GM23248 (cell line): ENCODE data around the gene ZNF81. TPM values are rescaled to one million over a fixed set of nuclear protein-coding genes. Genes with fewer than 3 reads are reported as not detected.

Experiments
- polyA plus RNA-seq: library from polyadenylated mRNA; unstranded; fragments of >200 nt; fragmentation: Nextera tagmentation; extraction: Ambion mirVana; gene quantifications from 2 replicates; pipeline ENCODE4 v1.2.1, GENCODE V29; 2016
- total RNA-seq: library from RNA; depleted of rRNA; stranded (reverse); fragments of >200 nt; shearing (Covaris generic); gene quantifications from 2 replicates; pipeline ENCODE4 v1.2.3, GENCODE V29; 2014; rRNA removed

The ZNF81 gene
- total and polyA plus RNA-seq, 2 experiments from 2014 or later, result 2.1 to 5.4 TPM

Other genes starting within 250 kb of the ZNF81 start
- not detected in 2 replicates for gene SYN1, start 217.0 kb upstream of the ZNF81 start, total RNA-seq
- gene SYN1, start 217.0 kb upstream of the ZNF81 start, polyA plus RNA-seq, result 0.32 and 0.34 TPM in 2 replicates
- 1.4 TPM in 1 of 2 replicates, not detected in the other for gene CFP, start 207.0 kb upstream of the ZNF81 start, total RNA-seq
- gene CFP, start 207.0 kb upstream of the ZNF81 start, polyA plus RNA-seq, result 0.15 TPM in 1 of 2 replicates, not detected in the other
- gene ELK1, start 186.3 kb upstream of the ZNF81 start, total RNA-seq, result 35.3 and 46.6 TPM in 2 replicates
- gene ELK1, start 186.3 kb upstream of the ZNF81 start, polyA plus RNA-seq, result 47.7 and 49.5 TPM in 2 replicates
- 130 and 133 TPM in 2 replicates for gene UXT, start 177.7 kb upstream of the ZNF81 start, total RNA-seq
- 158 and 160 TPM in 2 replicates for gene UXT, start 177.7 kb upstream of the ZNF81 start, polyA plus RNA-seq
- 1.0 and 1.6 TPM in 2 replicates for gene ZNF182, start 167.1 kb downstream of the ZNF81 start, total RNA-seq
- gene ZNF182, start 167.1 kb downstream of the ZNF81 start, polyA plus RNA-seq, result 2.6 TPM in 2 replicates
- gene SPACA5, start 170.1 kb downstream of the ZNF81 start, total RNA-seq, result not detected in 2 replicates
- not detected in 2 replicates for gene SPACA5, start 170.1 kb downstream of the ZNF81 start, polyA plus RNA-seq
- gene ZNF630, start 234.7 kb downstream of the ZNF81 start, total RNA-seq, result 0.22 and 0.25 TPM in 2 replicates
- gene ZNF630, start 234.7 kb downstream of the ZNF81 start, polyA plus RNA-seq, result 0.41 and 0.53 TPM in 2 replicates